Cardiac fibroblast (primary cell): Measurements from ENCODE around the gene ANKRD33B.

Experiments
- DNase-seq, 2 donors: peaks; one replicate each; pipeline versions ENCODE4 v3.0.0 to v3.0.0-alpha.2; 2010; ENCODE audit warnings: low read depth in 2 of 2
- H3K4me3 ChIP-seq, 2 donors: replicated peaks in 1 of 2; 1 replicate in 1 of 2; 2 replicates in 1 of 2; pipeline ENCODE4 v1.5.1; 2011; ENCODE audit warnings: low read depth in 2 of 2, low read length in 2 of 2, mild to moderate bottlenecking in 2 of 2, moderate library complexity in 1 of 2
- TF ChIP-seq, protein P1 (sequence below): IDR thresholded peaks from one replicate; pipeline ENCODE4 v1.5.1; 2011; ENCODE audit warnings: low read depth, mild to moderate bottlenecking, low read length, inconsistent platforms

ANKRD33B gene

DNA sequence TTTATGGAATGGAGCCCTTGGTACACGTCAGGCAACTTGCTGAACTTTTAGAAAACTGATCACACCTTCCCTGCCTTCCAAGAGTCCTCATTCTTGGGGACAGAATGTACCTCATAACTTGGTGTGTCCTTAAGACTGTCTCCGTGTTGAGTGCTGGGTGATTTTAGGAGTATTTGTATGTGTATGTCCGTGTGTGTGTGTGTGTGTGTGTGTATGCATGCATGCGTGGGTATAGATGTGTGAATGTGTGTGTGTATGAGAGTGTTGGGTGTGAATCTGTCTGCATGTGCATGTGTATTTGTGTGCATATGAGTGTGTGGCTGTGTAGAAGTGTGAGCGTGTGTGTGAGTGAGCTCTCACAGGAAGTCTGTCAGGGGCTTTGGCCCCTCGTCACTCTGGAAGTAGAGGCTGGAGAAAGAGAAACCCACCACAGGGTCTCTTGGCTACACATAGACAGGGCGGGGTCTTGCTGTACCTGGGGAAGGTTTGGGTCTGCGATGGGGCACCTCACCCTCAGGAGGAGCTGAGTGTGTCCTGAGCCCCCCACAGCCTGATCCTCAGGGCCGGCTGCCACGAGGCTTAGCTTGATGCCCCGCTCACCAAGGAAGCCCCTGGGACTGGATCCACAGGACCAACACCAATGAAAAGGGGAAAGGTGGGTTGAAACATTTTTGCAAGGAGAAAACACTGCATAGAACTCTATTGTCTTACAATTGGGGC lies 33.1 kb upstream of the ANKRD33B start:
- no peak overlapping the region for H3K4me3 ChIP-seq
- TF ChIP-seq, protein P1, sequence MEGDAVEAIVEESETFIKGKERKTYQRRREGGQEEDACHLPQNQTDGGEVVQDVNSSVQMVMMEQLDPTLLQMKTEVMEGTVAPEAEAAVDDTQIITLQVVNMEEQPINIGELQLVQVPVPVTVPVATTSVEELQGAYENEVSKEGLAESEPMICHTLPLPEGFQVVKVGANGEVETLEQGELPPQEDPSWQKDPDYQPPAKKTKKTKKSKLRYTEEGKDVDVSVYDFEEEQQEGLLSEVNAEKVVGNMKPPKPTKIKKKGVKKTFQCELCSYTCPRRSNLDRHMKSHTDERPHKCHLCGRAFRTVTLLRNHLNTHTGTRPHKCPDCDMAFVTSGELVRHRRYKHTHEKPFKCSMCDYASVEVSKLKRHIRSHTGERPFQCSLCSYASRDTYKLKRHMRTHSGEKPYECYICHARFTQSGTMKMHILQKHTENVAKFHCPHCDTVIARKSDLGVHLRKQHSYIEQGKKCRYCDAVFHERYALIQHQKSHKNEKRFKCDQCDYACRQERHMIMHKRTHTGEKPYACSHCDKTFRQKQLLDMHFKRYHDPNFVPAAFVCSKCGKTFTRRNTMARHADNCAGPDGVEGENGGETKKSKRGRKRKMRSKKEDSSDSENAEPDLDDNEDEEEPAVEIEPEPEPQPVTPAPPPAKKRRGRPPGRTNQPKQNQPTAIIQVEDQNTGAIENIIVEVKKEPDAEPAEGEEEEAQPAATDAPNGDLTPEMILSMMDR, result no peak
- no peak for DNase-seq

DNA sequence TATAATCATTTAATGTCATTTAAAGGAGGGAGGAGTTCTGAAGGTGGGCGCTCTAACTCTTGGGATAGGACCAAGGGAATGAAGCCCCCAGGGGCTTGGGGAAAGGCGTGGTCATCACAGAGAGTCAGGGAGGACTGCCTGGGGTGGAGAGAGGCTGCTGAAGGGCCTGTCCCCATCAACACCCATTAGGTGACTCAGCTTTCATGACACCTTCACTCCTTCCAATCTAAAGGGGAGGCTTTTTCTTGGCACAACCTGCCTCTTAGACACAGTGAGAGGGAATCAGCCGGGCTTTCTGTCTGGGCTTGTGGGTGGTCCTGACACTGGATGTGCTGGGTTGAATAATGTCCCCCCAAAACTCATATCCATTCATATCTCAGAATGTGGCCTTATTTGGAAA lies 31.4 kb upstream of the ANKRD33B start:
- H3K4me3 ChIP-seq, result no peak overlapping the region
- DNase-seq, result no peak
- TF ChIP-seq, protein P1, result no peak

DNA sequence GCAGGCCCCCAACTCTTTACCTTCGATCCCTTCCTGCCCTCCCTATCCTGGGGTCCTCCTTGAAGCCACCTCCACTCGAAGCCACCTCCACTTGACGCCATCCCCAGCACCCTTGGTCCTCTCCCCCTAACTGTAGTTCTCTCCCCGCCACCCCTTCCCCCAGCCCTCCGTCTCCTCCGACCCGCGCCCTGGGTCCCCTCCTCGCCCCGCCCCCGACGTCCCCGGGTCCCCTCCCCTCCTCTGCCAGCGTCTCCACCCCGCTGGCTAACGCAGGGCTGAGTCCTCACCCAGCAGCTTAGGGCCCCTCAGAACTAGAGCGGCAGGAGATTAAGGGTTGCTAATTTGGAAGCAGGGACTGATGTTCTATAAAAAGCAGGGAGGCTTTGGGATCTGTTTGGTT lies 30.6 kb upstream of the ANKRD33B start:
- no peak for DNase-seq
- TF ChIP-seq, protein P1, result no peak
- no peak overlapping the region for H3K4me3 ChIP-seq

DNA sequence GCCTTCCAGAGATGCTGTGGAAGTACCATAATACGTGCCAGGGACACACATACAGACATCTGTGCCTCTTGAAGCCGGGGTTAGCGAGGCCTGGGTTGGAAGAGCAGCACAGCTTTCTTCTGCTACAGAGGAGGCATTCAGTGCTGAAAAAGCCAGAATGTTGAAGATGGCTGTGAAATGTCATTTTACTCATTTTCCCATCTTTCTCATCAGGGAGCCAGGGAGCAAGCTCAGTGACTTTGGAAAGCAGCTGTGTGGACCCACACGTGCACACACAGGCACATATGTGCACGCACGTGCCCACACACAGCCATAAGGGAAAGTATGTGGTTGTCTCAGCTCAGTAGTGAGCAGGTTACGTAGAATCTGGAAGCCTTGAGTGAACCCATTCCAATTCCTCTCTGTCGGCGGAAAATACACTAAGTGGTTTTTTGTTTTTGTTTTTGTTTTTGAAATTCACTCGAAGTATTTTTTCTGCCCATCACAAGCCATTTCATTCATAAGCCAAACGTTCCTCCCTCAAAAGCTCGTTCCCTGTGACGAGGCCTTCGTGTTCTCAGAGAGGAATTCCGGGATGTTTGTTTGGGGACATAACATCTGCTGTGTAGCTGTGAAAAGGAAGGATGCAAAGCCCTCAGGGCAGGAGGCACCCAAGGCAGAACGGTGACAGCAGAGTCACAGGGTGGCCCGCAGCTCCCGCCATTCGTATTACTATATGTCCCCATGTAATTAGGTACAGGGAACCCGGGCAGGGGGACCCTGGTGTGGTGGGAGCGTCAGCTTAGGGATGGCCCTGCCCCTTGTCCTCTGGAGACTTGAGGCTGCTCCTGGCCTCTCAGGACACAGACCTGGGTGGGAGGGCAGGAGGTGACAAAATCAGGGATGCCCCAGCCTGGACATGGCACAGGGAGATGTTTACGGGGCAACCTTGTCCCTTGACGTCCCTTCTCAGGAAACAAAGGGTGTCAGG lies 29.0 kb upstream of the ANKRD33B start:
- no peak overlapping the region for H3K4me3 ChIP-seq

DNA sequence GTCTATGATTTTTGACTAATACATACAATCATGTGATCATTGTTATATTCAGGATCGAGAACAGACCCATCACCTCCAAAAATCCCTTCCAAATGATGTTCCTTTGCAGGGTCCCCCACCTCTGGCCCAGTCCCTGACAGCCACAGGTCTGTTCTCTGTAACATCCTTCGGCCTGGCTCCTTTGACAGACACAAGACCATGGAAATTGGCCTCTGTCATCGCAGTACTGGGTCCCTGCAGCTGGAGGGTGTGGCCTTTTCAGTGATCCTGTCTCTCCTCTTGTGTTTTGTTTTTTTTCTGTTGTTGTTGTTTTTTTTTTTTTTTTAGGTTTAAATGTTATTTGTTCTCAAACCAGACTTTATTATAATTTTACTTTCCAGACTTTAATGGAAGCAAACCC lies 27.4 kb upstream of the ANKRD33B start:
- H3K4me3 ChIP-seq, result no peak overlapping the region
- TF ChIP-seq, protein P1, result no peak
- no peak for DNase-seq

More for the DNA sequence above, 29.0 kb upstream of the ANKRD33B start:
- DNase-seq, result no peak
- TF ChIP-seq, protein P1, result no peak

DNA sequence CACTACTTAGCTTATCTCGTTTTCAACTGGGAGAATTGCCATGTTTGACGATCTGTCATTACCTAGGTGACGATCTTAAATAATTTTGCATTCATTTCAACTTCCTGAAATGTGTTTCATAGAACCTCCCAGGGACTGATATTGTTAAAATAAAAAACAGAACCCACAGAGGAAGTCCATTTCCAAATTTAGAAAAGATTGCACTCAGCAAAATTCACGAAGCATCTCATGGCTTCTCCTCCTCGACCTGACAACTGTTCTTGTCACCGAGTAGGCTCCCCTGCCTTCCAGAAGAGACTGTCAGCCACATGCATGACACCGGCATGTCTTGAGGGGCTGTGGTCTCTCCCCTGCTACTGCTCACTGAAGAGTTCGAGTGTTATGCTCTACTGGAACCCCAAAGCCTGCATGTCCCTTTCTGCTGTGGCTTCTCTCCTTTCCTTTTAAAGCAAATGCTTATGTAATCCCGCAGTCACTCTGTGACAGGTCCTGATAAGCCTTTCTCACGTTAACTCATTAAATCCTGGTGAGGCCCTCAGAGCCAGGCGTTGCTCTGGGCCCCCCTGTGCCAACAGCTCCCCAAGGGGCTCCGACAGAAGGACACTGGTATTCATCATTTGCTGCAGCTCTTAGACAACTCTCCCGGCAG lies 26.8 kb upstream of the ANKRD33B start:
- peak in 1 of 2 donors; percentile 45 for DNase-seq
- H3K4me3 ChIP-seq, result no peak overlapping the region
- TF ChIP-seq, protein P1, result no peak
